HCT116 (cell line): ENCODE data around the gene UPP1. TPM values are rescaled to one million over a fixed set of nuclear protein-coding genes. Genes with fewer than 3 reads are reported as not detected.

ENCODE experiments used
- ATAC-seq: fragments of 200-7000 bp; cut with Tn5 transposase; 2 replicates; pipeline ENCODE4 v1.9.1; 2020; ENCODE audit warnings: mild to moderate bottlenecking, moderate library complexity
- BruUV-seq: library from RNA; stranded (reverse); fragments of 400-500 nt; replicated peaks from 2 replicates; lab custom pipeline; 2021; lab: Mats Ljungman, UMichigan
- CTCF ChIA-PET: fragments of 300-600 bp; sonication (Branson Sonifier 250); formaldehyde crosslinking; loops from one replicate; lab custom pipeline; 2021; ENCODE audit warnings: antibody characterized with exemption; lab: Charles Lee
- POLR2A ChIA-PET: fragments of 300-600, 350-600 bp; sonication (Branson Sonifier 250); formaldehyde crosslinking; loops from one replicate; lab custom pipeline; 2021; ENCODE audit warnings: antibody characterized with exemption; lab: Charles Lee
- RAD21 ChIA-PET, 2 experiments: fragments of 300-600 bp; sonication (Branson Sonifier 250); formaldehyde crosslinking; loops; one replicate each; lab custom pipeline; 2023; ENCODE audit warnings: low total read pairs in 2 of 2; ENCODE audit not compliant: uncharacterized antibody in 2 of 2, unreplicated experiment in 2 of 2, low non-redundant PET in 1 of 2; lab: Charles Lee
- DNase-seq: peaks from one replicate; pipeline ENCODE4 v3.0.0-alpha.2; 2010; ENCODE audit warnings: low read depth, low spot score
- H2AFZ ChIP-seq: fragments of 200-600 bp; shearing (Covaris generic), sonication (generic); 2 replicates; pipeline ENCODE4 v1.6.1; 2017; ENCODE audit warnings: low read depth, mixed run types, mixed read lengths, antibody characterized with exemption, low read length; ENCODE audit not compliant: poor library complexity, severe bottlenecking
- H3K27ac ChIP-seq: 2 replicates; pipeline ENCODE4 v1.5.1; 2012; ENCODE audit warnings: low read depth, low read length
- H3K27me3 ChIP-seq: fragments of 200-600 bp; sonication (generic); 2 replicates; pipeline ENCODE4 v1.6.1; 2016; ENCODE audit warnings: mixed run types, low read length, mixed read lengths; ENCODE audit not compliant: insufficient read depth
- H3K36me3 ChIP-seq, 2 experiments: fragments of 200-500 bp in 1 of 2; fragments of 200-600 bp in 1 of 2; sonication (Bioruptor generic) in 1 of 2; sonication (generic) in 1 of 2; 2 replicates each; pipeline versions ENCODE4 v1.5.1 to v1.6.1; 2014 to 2016; ENCODE audit warnings: low read length in 2 of 2, inconsistent platforms in 1 of 2, mixed read lengths in 1 of 2, mixed run types in 1 of 2; ENCODE audit not compliant: insufficient read depth in 2 of 2, control insufficient read depth in 1 of 2
- H3K4me1 ChIP-seq, 2 experiments: fragments of 200-600 bp in 1 of 2; sonication (generic) in 1 of 2; 2 replicates each; pipeline versions ENCODE4 v1.5.1 to v1.6.1; 2012 to 2017; ENCODE audit warnings: low read length in 2 of 2, inconsistent platforms in 1 of 2, mild to moderate bottlenecking in 1 of 2, mixed read lengths in 1 of 2, mixed run types in 1 of 2, moderate library complexity in 1 of 2; ENCODE audit not compliant: insufficient read depth in 2 of 2, control insufficient read depth in 1 of 2
- H3K4me2 ChIP-seq: fragments of 200-600 bp; sonication (generic); 2 replicates; pipeline ENCODE4 v1.6.1; 2017; ENCODE audit warnings: mixed run types, low read length, mixed read lengths
- H3K4me3 ChIP-seq, 2 experiments: fragments of 200-600 bp in 1 of 2; sonication (generic) in 1 of 2; replicated peaks in 1 of 2; 2 replicates each; pipeline ENCODE4 v1.5.1; 2011 to 2016; ENCODE audit warnings: low read length in 2 of 2, control low read depth in 1 of 2, low read depth in 1 of 2, mild to moderate bottlenecking in 1 of 2, mixed read lengths in 1 of 2, mixed run types in 1 of 2
- H3K79me2 ChIP-seq: fragments of 200-600 bp; sonication (generic); 2 replicates; pipeline ENCODE4 v1.6.1; 2017; ENCODE audit warnings: mild to moderate bottlenecking, mixed run types, low read length, moderate library complexity, mixed read lengths; ENCODE audit not compliant: insufficient read depth
- H3K9ac ChIP-seq: fragments of 200-600 bp; sonication (generic); 2 replicates; pipeline ENCODE4 v1.6.1; 2016; ENCODE audit warnings: low read length, mixed read lengths
- H3K9me2 ChIP-seq: fragments of 200-600 bp; sonication (generic), shearing (Covaris generic); 2 replicates; pipeline ENCODE4 v1.6.1; 2017; ENCODE audit warnings: mixed run types, mild to moderate bottlenecking, moderate library complexity; ENCODE audit not compliant: insufficient read depth
- H3K9me3 ChIP-seq, 2 experiments: fragments of 200-500 bp in 1 of 2; fragments of 200-600 bp in 1 of 2; sonication (Bioruptor generic) in 1 of 2; sonication (generic) in 1 of 2; 2 replicates each; pipeline ENCODE4 v1.6.1; 2014 to 2017; ENCODE audit warnings: low read length in 2 of 2, mixed read lengths in 2 of 2, inconsistent platforms in 1 of 2, low read depth in 1 of 2, mild to moderate bottlenecking in 1 of 2, mixed run types in 1 of 2, moderate library complexity in 1 of 2; ENCODE audit not compliant: control insufficient read depth in 1 of 2, insufficient read depth in 1 of 2
- H4K20me1 ChIP-seq: fragments of 200-600 bp; sonication (generic), shearing (Covaris generic); 2 replicates; pipeline ENCODE4 v1.6.1; 2017; ENCODE audit warnings: mixed run types, mild to moderate bottlenecking, moderate library complexity; ENCODE audit not compliant: insufficient read depth
- CEBPB ChIP-seq: IDR thresholded peaks from 2 replicates; pipeline ENCODE4 v1.6.1; 2012; ENCODE audit warnings: low read depth
- EGR1 ChIP-seq: IDR thresholded peaks from 2 replicates; pipeline ENCODE4 v1.6.1; 2012; ENCODE audit warnings: low read depth
- EZH2phosphoT487 ChIP-seq: fragments of 200-600 bp; IDR thresholded peaks from 2 replicates; pipeline ENCODE4 v1.6.1; 2018; ENCODE audit warnings: antibody characterized with exemption, borderline replicate concordance
- FOSL1 ChIP-seq: IDR thresholded peaks from 2 replicates; pipeline ENCODE4 v1.6.1; 2012; ENCODE audit warnings: low read depth
- JUND ChIP-seq: IDR thresholded peaks from 2 replicates; pipeline ENCODE4 v1.6.1; 2012
- MAX ChIP-seq: IDR thresholded peaks from 2 replicates; pipeline ENCODE4 v1.6.1; 2012
- RAD21 ChIP-seq: IDR thresholded peaks from 2 replicates; pipeline ENCODE4 v1.6.1; 2012; ENCODE audit warnings: low read depth, mild to moderate bottlenecking
- REST ChIP-seq: IDR thresholded peaks from 2 replicates; pipeline ENCODE4 v1.6.1; 2012; ENCODE audit warnings: low read depth
- SIN3A ChIP-seq: IDR thresholded peaks from 2 replicates; pipeline ENCODE4 v1.6.1; 2012; ENCODE audit warnings: low read depth
- SRF ChIP-seq: IDR thresholded peaks from 2 replicates; pipeline ENCODE4 v1.6.1; 2012; ENCODE audit warnings: low read depth
- TCF7L2 ChIP-seq: IDR thresholded peaks from 2 replicates; pipeline ENCODE4 v1.7.0; 2011; ENCODE audit warnings: borderline replicate concordance, inconsistent platforms; ENCODE audit not compliant: insufficient read depth, insufficient read length; ENCODE audit errors: extremely low read depth
- YY1 ChIP-seq: IDR thresholded peaks from 2 replicates; pipeline ENCODE4 v1.6.1; 2011; ENCODE audit warnings: low read length, low read depth, moderate library complexity, mild to moderate bottlenecking; ENCODE audit not compliant: insufficient replicate concordance; ENCODE audit errors: extremely low read depth
- ZBTB33 ChIP-seq: IDR thresholded peaks from 2 replicates; pipeline ENCODE4 v1.6.1; 2011; ENCODE audit warnings: mild to moderate bottlenecking, low read length, moderate library complexity; ENCODE audit not compliant: insufficient replicate concordance; ENCODE audit errors: extremely low read depth
- ZFX ChIP-seq: fragments of 450-650 bp; IDR thresholded peaks from 2 replicates; pipeline ENCODE4 v1.6.1; 2017
- intact Hi-C: fragments of 100-400 bp; cut with micrococcal nuclease; formaldehyde crosslinking; loops from 2 replicates; pipeline ENCODE4 v1.10.0; 2022
- total RNA-seq: library from RNA; stranded (reverse); gene quantifications from one replicate; pipeline ENCODE4 v1.2.1, GENCODE V29; 2021; ENCODE audit not compliant: unreplicated experiment

Gene UPP1
- total RNA-seq, 1 experiment from 2014 or later: 42.7 TPM

- TF ChIP-seq FOSL1 (no peak), CEBPB (no peak), ZFX (no peak), EZH2phosphoT487 (no peak), REST (no peak), RAD21 (no peak), EGR1 (no peak), TCF7L2 (no peak), MAX (no peak)
Measured at GRCh38 chr7:48042216-48042615, 46.8 kb upstream of the UPP1 start (continued).

- Histone ChIP-seq H3K79me2 (no peaks in the 10 kb centered on the region), H3K4me1 (peaks cover 0 to 9% of the 10 kb centered on the region in 2 experiments; a peak in 2 of 4 replicates), H3K27ac (no peak overlapping the region), H3K36me3 (no peaks in the 10 kb centered on the region), H3K4me2 (no peak overlapping the region), H3K9me3 (no peaks in the 10 kb centered on the region), H3K27me3 (no peaks in the 10 kb centered on the region), H3K9me2 (no peaks in the 10 kb centered on the region), H3K4me3 (no peak overlapping the region), H2AFZ (no peak overlapping the region), H4K20me1 (no peaks in the 10 kb centered on the region), H3K9ac (no peak overlapping the region)
- ChIA-PET RAD21 (no interaction called here), CTCF (no interaction called here), POLR2A (no interaction called here)
- intact Hi-C loops: no loop called here
- ATAC-seq (no peak), DNase-seq (no peak)
- BruUV-seq: no TSS peak
- TF ChIP-seq RAD21 (no peak), EGR1 (no peak), JUND (no peak), SIN3A (no peak), REST (no peak), FOSL1 (no peak), ZFX (no peak), YY1 (no peak), SRF (no peak), CEBPB (no peak), EZH2phosphoT487 (no peak), TCF7L2 (no peak), ZBTB33 (no peak)
Measured at GRCh38 chr7:48042636-48043035, 46.4 kb upstream of the UPP1 start.
